GM21528 (cell line): Measurements from ENCODE around the gene OR10J1.
"Not testable (repeated sequence)": the region's sequence is repeated elsewhere in the genome, so short reads cannot be mapped to it uniquely, and the experiment has no call there.

Experiments
- ATAC-seq: cut with Tn5 transposase; IDR thresholded peaks from one replicate; pipeline ENCODE4 v1.9.1; 2021; ENCODE audit warnings: mild to moderate bottlenecking, moderate library complexity; ENCODE audit not compliant: unreplicated experiment, low FRiP score

OR10J1 gene, protein sequence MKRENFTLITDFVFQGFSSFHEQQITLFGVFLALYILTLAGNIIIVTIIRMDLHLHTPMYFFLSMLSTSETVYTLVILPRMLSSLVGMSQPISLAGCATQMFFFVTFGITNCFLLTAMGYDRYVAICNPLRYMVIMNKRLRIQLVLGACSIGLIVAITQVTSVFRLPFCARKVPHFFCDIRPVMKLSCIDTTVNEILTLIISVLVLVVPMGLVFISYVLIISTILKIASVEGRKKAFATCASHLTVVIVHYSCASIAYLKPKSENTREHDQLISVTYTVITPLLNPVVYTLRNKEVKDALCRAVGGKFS

GRCh38 chr1:159439422-159439821 lies at the start of gene OR10J1:
TSS of gene OR10J1 (plus strand) at chr1:159439722. CDS start at chr1:159439792, 70 bp downstream.
- no peak for ATAC-seq

- no peak for ATAC-seq
Measured at GRCh38 chr1:159406821-159407220, 32.7 kb upstream of the OR10J1 start.

DNA sequence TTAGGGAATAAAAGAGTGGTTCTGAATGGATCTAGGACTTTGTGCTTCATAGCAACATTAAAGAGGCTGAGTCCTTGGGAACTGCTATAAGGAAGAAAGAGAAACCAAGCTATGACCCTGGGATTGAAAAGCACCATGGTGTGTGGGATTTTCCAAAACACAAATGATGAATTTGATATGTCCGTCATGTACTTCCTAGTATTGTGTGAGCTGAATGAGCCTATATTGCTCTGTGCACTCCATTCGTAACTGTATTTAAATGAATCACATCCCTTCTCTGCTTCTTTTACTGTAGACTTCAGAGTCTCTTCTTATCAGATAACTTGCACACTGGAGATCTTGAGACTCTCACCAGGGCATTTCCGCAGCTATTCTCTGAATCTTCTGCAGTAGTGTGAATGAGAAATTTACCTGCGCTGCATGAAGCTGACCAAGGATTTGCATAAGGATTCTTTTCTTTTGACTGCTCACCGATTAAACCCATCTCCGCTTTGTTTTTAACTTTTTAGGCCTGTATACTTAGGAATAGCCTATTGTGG lies 30.6 kb upstream of the OR10J1 start:
- ATAC-seq = no peak

DNA sequence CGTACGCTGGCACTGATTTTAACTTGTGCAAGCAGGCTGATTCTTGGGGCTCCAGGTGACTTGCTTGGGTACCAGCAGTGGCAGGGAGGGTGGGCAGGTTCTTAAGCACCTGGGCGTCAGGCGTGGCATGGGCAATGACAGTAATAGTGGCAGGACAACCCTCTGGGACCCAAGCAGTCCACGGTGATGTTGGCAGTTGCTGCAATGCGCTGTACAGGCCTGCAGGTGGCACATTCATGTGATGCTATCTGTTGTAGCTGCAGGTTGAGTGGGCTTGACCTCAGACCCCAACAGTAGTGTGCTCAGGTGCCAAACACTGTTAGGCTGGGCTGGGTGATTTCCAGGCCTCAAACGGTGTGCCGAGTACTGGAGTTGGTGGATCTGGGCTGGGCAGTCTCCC lies 17.7 kb upstream of the OR10J1 start:
- no peak for ATAC-seq

- no peak for ATAC-seq
Measured at GRCh38 chr1:159428536-159428935, 11.0 kb upstream of the OR10J1 start.

- no peak for ATAC-seq
Measured at GRCh38 chr1:159429074-159429861, 10.3 kb upstream of the OR10J1 start.

DNA sequence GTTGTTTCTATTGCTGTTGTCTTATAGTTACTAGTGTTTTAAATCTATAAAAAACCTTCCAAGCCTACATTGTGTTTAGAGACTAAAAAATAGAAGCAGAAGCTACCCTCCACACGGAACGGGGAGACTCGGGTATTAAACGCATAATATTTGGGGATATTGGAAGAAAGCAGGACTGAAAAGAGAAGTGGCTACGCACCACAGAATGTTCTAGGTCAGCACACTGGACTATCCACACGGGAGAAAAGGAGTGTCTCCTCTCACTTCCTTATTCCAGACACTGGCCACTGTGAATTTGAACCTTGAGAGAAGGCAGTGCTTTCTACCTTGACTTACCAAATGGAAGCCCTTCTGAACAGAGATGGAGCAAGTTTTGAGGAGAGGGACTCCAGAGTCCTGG lies 8.5 kb upstream of the OR10J1 start:
- ATAC-seq = no peak

- ATAC-seq = no peak
Measured at GRCh38 chr1:159431904-159432303, 7.6 kb upstream of the OR10J1 start, which contains the start of gene OR10J4. TSS of gene OR10J4 (plus strand) at chr1:159432204.

DNA sequence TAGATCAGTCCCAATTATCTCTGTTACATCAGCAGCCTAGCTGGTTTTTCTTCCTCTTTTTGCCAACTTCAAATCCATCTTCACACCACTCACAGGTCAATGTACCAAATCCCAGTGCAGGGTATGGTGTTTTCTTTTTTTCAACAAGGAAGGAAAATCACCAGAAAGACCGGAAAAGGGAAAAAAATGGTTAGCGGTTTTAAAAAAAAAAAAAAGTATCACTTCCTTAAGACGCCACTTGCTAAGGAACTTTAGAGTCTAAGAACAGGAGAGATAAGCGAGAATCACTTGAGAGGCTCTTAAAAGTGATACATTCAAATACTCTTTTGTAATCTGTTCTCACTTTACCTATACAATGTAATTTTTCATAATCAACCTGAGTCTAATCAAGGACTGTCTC lies 3.1 kb upstream of the OR10J1 start:
- ATAC-seq = no peak

- no peak for ATAC-seq
Measured at GRCh38 chr1:159441360-159441759, 1.8 kb downstream of the OR10J1 start.

- ATAC-seq = no peak
Measured at GRCh38 chr1:159442428-159442827, 2.9 kb downstream of the OR10J1 start.

GRCh38 chr1:159443066-159443750 lies 3.7 kb downstream of the OR10J1 start:
- ATAC-seq = no peak

DNA sequence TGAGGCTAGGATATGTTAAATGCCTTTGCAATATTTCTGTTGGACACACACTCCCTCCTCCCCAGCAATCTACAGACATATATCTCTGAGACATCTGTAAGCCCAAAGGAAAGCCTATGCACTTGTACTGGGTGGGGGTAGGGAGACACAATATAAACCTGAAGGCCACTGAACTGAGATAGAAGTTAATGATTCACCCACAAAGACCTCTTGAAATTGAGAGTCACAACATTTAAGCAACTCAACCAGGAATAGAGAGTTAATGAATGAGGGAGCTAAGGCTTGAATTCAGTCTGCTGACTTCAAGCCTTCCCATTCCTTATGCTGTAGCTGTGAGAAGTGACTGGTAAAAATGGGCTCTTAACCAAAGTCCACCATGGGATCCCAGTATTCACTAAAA lies 5.0 kb downstream of the OR10J1 start:
- ATAC-seq = no peak

DNA sequence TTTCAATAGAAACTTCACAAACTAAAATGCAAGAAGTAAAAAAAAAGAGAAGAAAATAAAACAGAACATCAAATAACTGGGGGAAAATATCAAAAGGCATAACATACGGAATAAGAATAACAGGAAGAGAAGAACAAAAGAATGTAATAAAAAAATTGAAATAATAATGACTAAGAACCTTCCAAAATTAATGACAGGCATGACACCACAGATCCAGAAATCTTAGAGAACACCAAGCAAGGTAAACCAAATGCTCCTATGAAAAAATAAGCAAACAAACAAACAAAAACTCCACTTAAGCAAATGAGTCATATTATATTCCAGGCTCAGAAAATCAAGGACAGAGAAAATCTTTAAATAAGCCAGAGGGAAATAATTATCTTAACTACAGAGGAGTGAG lies 8.7 kb downstream of the OR10J1 start:
- no peak for ATAC-seq

- ATAC-seq = not testable (repeated sequence)
Measured at GRCh38 chr1:159449605-159450004, 10.1 kb downstream of the OR10J1 start.

GRCh38 chr1:159459551-159459950 lies 20.0 kb downstream of the OR10J1 start:
- no peak for ATAC-seq

DNA sequence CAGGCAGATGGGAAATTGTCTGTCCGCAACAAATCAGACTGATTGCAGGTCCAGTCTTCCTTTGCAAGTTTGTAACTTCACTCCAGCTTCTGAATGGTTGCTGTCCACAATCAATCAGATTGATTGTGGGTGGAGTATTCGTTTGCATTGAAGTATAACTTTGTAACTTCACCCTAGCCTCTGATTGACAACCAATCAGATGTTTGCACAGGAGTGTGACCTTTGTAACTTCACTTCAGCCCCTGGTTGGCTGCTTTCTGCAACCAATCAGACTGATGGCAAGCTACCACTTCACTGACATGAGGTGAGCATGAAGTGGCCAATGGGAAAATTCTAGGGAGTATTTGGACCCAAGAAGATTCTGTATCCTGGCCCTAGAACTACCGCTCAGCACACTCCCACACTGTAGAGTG lies 25.7 kb downstream of the OR10J1 start:
- no peak for ATAC-seq

- no peak for ATAC-seq
Measured at GRCh38 chr1:159468321-159468720, 28.8 kb downstream of the OR10J1 start.

DNA sequence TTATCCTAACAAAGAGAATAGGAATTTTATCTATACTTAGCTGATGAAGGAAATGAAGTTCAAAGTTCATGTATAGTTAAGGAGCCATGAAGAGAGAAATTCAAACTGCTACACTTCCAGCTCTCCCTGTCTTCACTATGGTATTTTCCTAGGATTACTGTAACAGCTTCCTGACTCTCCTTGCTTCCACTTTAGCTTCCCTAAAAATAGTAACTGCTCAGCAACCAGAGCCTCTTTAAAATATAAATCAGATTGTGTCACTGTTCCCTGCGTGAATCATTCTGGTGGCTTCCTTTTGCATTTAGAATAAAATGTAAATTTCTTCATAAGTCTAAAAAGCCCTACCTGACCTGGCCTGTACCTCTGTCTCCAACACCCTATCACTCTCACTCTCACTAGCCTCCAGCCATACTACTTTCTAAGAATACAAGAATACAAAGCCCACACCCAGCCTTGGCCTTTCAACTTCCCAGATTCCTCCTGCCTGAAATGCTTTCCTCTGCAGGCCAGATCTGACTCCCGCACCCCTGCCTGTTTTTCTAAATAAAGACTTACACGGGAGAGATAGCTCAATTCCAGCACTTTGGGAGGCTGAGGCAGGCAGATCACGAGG lies 30.5 kb downstream of the OR10J1 start:
- no peak for ATAC-seq

- ATAC-seq = no peak
Measured at GRCh38 chr1:159473335-159473734, 33.8 kb downstream of the OR10J1 start.

GRCh38 chr1:159474926-159475325 lies 35.4 kb downstream of the OR10J1 start:
- no peak for ATAC-seq
